GM23338 (cell line): ENCODE data around the gene AP1AR. TPM values are rescaled to one million over a fixed set of nuclear protein-coding genes. Genes with fewer than 3 reads are reported as not detected.

Experiments
- ATAC-seq: fragments of 200-7000 bp; cut with Tn5 transposase; 3 replicates; pipeline ENCODE4 v1.9.1; 2020
- DNase-seq: peaks from one replicate; pipeline ENCODE4 v3.0.0-alpha.2; 2015; ENCODE audit warnings: low spot score
- H2AFZ ChIP-seq: fragments of 200-600 bp; sonication (generic); 2 replicates; pipeline ENCODE4 v1.8.0; 2016; ENCODE audit warnings: antibody characterized with exemption, mild to moderate bottlenecking, moderate library complexity
- H3F3A ChIP-seq: fragments of 200-600 bp; sonication (generic); replicated peaks from 2 replicates; pipeline ENCODE4 v1.8.0; 2017; ENCODE audit warnings: antibody characterized with exemption, mixed run types, low read depth
- H3K27ac ChIP-seq: fragments of 200-600 bp; sonication (generic); 2 replicates; pipeline ENCODE4 v1.6.1; 2016; ENCODE audit warnings: low read depth
- H3K27me3 ChIP-seq: fragments of 200-600 bp; sonication (generic); 2 replicates; pipeline ENCODE4 v1.8.0; 2016; ENCODE audit warnings: mild to moderate bottlenecking, mixed run types, moderate library complexity; ENCODE audit not compliant: insufficient read depth
- H3K36me3 ChIP-seq: fragments of 200-600 bp; sonication (generic); 2 replicates; pipeline ENCODE4 v1.8.0; 2016; ENCODE audit warnings: mild to moderate bottlenecking; ENCODE audit not compliant: insufficient read depth
- H3K4me1 ChIP-seq: fragments of 200-600 bp; sonication (generic); 2 replicates; pipeline ENCODE4 v1.8.0; 2016; ENCODE audit warnings: mild to moderate bottlenecking, moderate library complexity; ENCODE audit not compliant: insufficient read depth
- H3K4me2 ChIP-seq: fragments of 200-600 bp; sonication (generic); 2 replicates; pipeline ENCODE4 v1.7.1; 2017; ENCODE audit warnings: mixed run types
- H3K4me3 ChIP-seq: fragments of 200-600 bp; sonication (generic); 2 replicates; pipeline ENCODE4 v1.6.1; 2016; ENCODE audit warnings: mixed run types
- H3K79me2 ChIP-seq: fragments of 200-600 bp; sonication (generic); replicated peaks from 2 replicates; pipeline ENCODE4 v1.8.0; 2017; ENCODE audit warnings: mild to moderate bottlenecking; ENCODE audit not compliant: insufficient read depth
- H3K9me2 ChIP-seq: fragments of 200-600 bp; sonication (generic); 2 replicates; pipeline ENCODE4 v1.8.0; 2017; ENCODE audit not compliant: insufficient read depth
- H4K20me1 ChIP-seq: fragments of 200-600 bp; sonication (generic); replicated peaks from 2 replicates; pipeline ENCODE4 v1.8.0; 2017; ENCODE audit warnings: mild to moderate bottlenecking; ENCODE audit not compliant: insufficient read depth
- H3K27ac Mint-ChIP-seq: 2 replicates; pipeline ENCODE4 v1.8.0; 2020; ENCODE audit warnings: inconsistent platforms, mild to moderate bottlenecking, moderate library complexity, mixed read lengths
- H3K27me3 Mint-ChIP-seq: 3 replicates; pipeline ENCODE4 v1.8.0; 2022; ENCODE audit warnings: low read depth, mild to moderate bottlenecking, moderate library complexity, mixed read lengths, inconsistent platforms; ENCODE audit not compliant: insufficient read depth, poor library complexity
- H3K36me3 Mint-ChIP-seq: 3 replicates; pipeline ENCODE4 v1.8.0; 2021; ENCODE audit warnings: low read depth, mild to moderate bottlenecking, inconsistent platforms, moderate library complexity, mixed read lengths
- H3K4me1 Mint-ChIP-seq: 3 replicates; pipeline ENCODE4 v1.8.0; 2020; ENCODE audit warnings: mild to moderate bottlenecking, inconsistent platforms, mixed read lengths
- H3K4me3 Mint-ChIP-seq: 3 replicates; pipeline ENCODE4 v1.8.0; 2021; ENCODE audit warnings: moderate library complexity, mild to moderate bottlenecking, inconsistent platforms, mixed read lengths
- H3K9me3 Mint-ChIP-seq: 3 replicates; pipeline ENCODE4 v1.8.0; 2020; ENCODE audit warnings: moderate library complexity, mild to moderate bottlenecking, inconsistent platforms, mixed read lengths
- CREB1 ChIP-seq: fragments of 250-450 bp; sonication (Bioruptor Pico); IDR thresholded peaks from 2 replicates; pipeline ENCODE4 v1.5.0; 2020; ENCODE audit warnings: low read depth, mild to moderate bottlenecking, moderate library complexity
- CTCF ChIP-seq, 2 experiments: fragments of 200-600 bp in 1 of 2; sonication (generic) in 1 of 2; conservative IDR thresholded peaks; 2 replicates each; pipeline versions ENCODE4 v1.5.1 to v1.6.1; 2016 to 2017; ENCODE audit warnings: antibody characterized with exemption in 2 of 2, low read depth in 2 of 2, mild to moderate bottlenecking in 2 of 2, moderate library complexity in 1 of 2
- ETS1 ChIP-seq: IDR thresholded peaks from 2 replicates; pipeline ENCODE4 v1.6.1; 2016; ENCODE audit warnings: antibody characterized with exemption
- EZH2 ChIP-seq: fragments of 200-600 bp; sonication (generic); IDR thresholded peaks from one replicate; pipeline ENCODE4 v1.8.0; 2017; ENCODE audit warnings: antibody characterized with exemption, mild to moderate bottlenecking, low read depth; ENCODE audit not compliant: unreplicated experiment
- EZH2phosphoT487 ChIP-seq: fragments of 200-600 bp; sonication (generic); IDR thresholded peaks from one replicate; pipeline ENCODE4 v1.8.1; 2018; ENCODE audit warnings: antibody characterized with exemption; ENCODE audit not compliant: unreplicated experiment
- JUNB ChIP-seq: IDR thresholded peaks from one replicate; pipeline ENCODE4 v1.6.1; 2016; ENCODE audit warnings: antibody characterized with exemption; ENCODE audit not compliant: unreplicated experiment
- NANOG ChIP-seq: IDR thresholded peaks from 2 replicates; pipeline ENCODE4 v1.6.1; 2016; ENCODE audit warnings: antibody characterized with exemption, borderline replicate concordance
- POLR2AphosphoS5 ChIP-seq: IDR thresholded peaks from 2 replicates; pipeline ENCODE4 v1.6.1; 2016; ENCODE audit warnings: antibody characterized with exemption, low read depth
- REST ChIP-seq: IDR thresholded peaks from one replicate; pipeline ENCODE4 v1.6.1; 2018; ENCODE audit warnings: antibody characterized with exemption; ENCODE audit not compliant: unreplicated experiment
- STAT1 ChIP-seq: IDR thresholded peaks from one replicate; pipeline ENCODE4 v1.6.1; 2016; ENCODE audit warnings: antibody characterized with exemption; ENCODE audit not compliant: unreplicated experiment
- ZNF114 ChIP-seq: fragments of 250-450 bp; sonication (Bioruptor Pico); IDR thresholded peaks from 2 replicates; pipeline ENCODE4 v1.5.0; 2020; ENCODE audit warnings: mild to moderate bottlenecking, moderate library complexity
- ZNF462 ChIP-seq: fragments of 250-450 bp; sonication (Bioruptor Pico); IDR thresholded peaks from 2 replicates; pipeline ENCODE4 v1.5.0; 2020; ENCODE audit warnings: mild to moderate bottlenecking, moderate library complexity
- polyA plus RNA-seq: library from polyadenylated mRNA; unstranded; fragments of >200 nt; fragmentation: Nextera tagmentation; extraction: Ambion mirVana; gene quantifications from 2 replicates; pipeline ENCODE4 v1.2.1, GENCODE V29; 2016
- total RNA-seq: library from RNA; depleted of rRNA; stranded (reverse); fragments of >200 nt; shearing (Covaris generic); gene quantifications from 2 replicates; pipeline ENCODE4 v1.2.3, GENCODE V29; 2014

Gene AP1AR
- total and polyA plus RNA-seq, 2 experiments from 2014 or later = 17.5 to 28.0 TPM

- TF ChIP-seq NANOG (no peak), REST (no peak), CREB1 (CRISPR knock-in tag) (no peak), ETS1 (no peak), EZH2phosphoT487 (no peak), POLR2AphosphoS5 (no peak)
Measured at GRCh38 chr4:112236040-112236439, 4.5 kb downstream of the AP1AR start (continued).

GRCh38 chr4:112238833-112239232 is 7.2 kb downstream of the AP1AR start:
- no peak for ATAC-seq
- H3F3A ChIP-seq = no peaks in the 10 kb centered on the region
- no peak overlapping the region for H3K4me3 Mint-ChIP-seq

More at GRCh38 chr4:112238833-112239232, 7.2 kb downstream of the AP1AR start:
- no peaks in the 10 kb centered on the region for H3K9me3 Mint-ChIP-seq
- H3K36me3 Mint-ChIP-seq = no peaks in the 10 kb centered on the region; the same call in 2 of the 3 replicates
- DNase-seq = no peak
- H2AFZ ChIP-seq = no peak overlapping the region
- H3K4me1 ChIP-seq = peaks cover 25% of the 10 kb centered on the region
- TF ChIP-seq CTCF (conservative IDR thresholded peaks at IDR 0.05; ENCODE audit: low read depth in 2 of 2) (no peak), EZH2phosphoT487 (no peak), EZH2 (no peak), ZNF114 (CRISPR knock-in tag) (no peak), NANOG (no peak), CREB1 (CRISPR knock-in tag) (no peak), JUNB (no peak), STAT1 (no peak), ZNF462 (CRISPR knock-in tag) (no peak)
- H3K27ac Mint-ChIP-seq = no peak overlapping the region
- H3K27me3 ChIP-seq = no peaks in the 10 kb centered on the region
- no peaks in the 10 kb centered on the region for H3K36me3 ChIP-seq
- H3K27ac ChIP-seq = no peak overlapping the region
- H3K27me3 Mint-ChIP-seq = peaks cover 2% of the 10 kb centered on the region
- no peak overlapping the region for H3K4me3 ChIP-seq
- H3K79me2 ChIP-seq = peaks cover 98% of the 10 kb centered on the region
- H3K9me2 ChIP-seq = no peaks in the 10 kb centered on the region
- H3K4me1 Mint-ChIP-seq = peaks cover 53% of the 10 kb centered on the region
- H4K20me1 ChIP-seq = peaks cover 11% of the 10 kb centered on the region
- H3K4me2 ChIP-seq = no peak overlapping the region
